GM12878 (cell line): ENCODE measurements around the gene BCORL1. TPM values are rescaled to one million over a fixed set of nuclear protein-coding genes. Genes with fewer than 3 reads are reported as not detected.

ENCODE experiments used
- ATAC-seq: fragments of 200-7000 bp; cut with Tn5 transposase; 3 replicates; pipeline ENCODE4 v1.9.1; 2020; ENCODE audit warnings: mild to moderate bottlenecking, moderate library complexity
- BruUV-seq: library from RNA; stranded (reverse); fragments of 400-500 nt; replicated peaks from 2 replicates; lab custom pipeline; 2021; lab: Mats Ljungman, UMichigan
- CTCF ChIA-PET: fragments of 300-600 bp; sonication (Branson Sonifier 250); formaldehyde crosslinking; extraction: SDS; loops from one replicate; lab custom pipeline; 2021; ENCODE audit warnings: inconsistent platforms; lab: Yijun Ruan, JAX
- POLR2A ChIA-PET: fragments of 350-600 bp; formaldehyde crosslinking; extraction: SDS; loops from one replicate; lab custom pipeline; 2021; ENCODE audit warnings: inconsistent platforms; lab: Charles Lee
- RAD21 ChIA-PET: fragments of 300-600 bp; sonication (Branson Sonifier 250); formaldehyde crosslinking; loops from one replicate; lab custom pipeline; 2023; ENCODE audit warnings: antibody characterized with exemption; ENCODE audit not compliant: unreplicated experiment; lab: Charles Lee
- SMC1A ChIA-PET: fragments of 300-600 bp; sonication (Branson Sonifier 250); formaldehyde crosslinking; loops from one replicate; lab custom pipeline; 2023; ENCODE audit not compliant: unreplicated experiment, uncharacterized antibody; lab: Charles Lee
- DNase-seq: peaks from one replicate; pipeline ENCODE4 v3.0.0-alpha.2; 2011; ENCODE audit warnings: low read depth, low spot score
- FAIRE-seq: peaks from 3 replicates; lab custom pipeline; 2011; peaks lifted over from hg19 to GRCh38; lab: Jason Lieb, UNC
- H2AFZ ChIP-seq: 2 replicates; pipeline ENCODE4 v1.6.0; 2011; ENCODE audit warnings: low read depth, low read length, control low read depth; ENCODE audit not compliant: control insufficient read depth
- H3K27ac ChIP-seq: 2 replicates; pipeline ENCODE4 v1.5.1; 2011; ENCODE audit warnings: control low read depth; ENCODE audit not compliant: control insufficient read depth, insufficient read depth
- H3K27me3 ChIP-seq, 2 experiments: replicated peaks in 1 of 2; 2 replicates each; pipeline versions ENCODE4 v1.6.0 to v1.6.1; 2011; ENCODE audit warnings: low read length in 1 of 2; ENCODE audit not compliant: control insufficient read depth in 2 of 2, insufficient read depth in 2 of 2
- H3K36me3 ChIP-seq, 2 experiments: 2 replicates each; pipeline ENCODE4 v1.5.1; 2011; ENCODE audit warnings: low read length in 1 of 2; ENCODE audit not compliant: control insufficient read depth in 2 of 2, insufficient read depth in 2 of 2
- H3K4me1 ChIP-seq: 2 replicates; pipeline ENCODE4 v1.6.1; 2011; ENCODE audit warnings: mild to moderate bottlenecking, low read length, moderate library complexity, mixed read lengths; ENCODE audit not compliant: control insufficient read depth, insufficient read depth
- H3K4me2 ChIP-seq: 2 replicates; pipeline ENCODE4 v1.6.0; 2011; ENCODE audit warnings: control low read depth; ENCODE audit not compliant: control insufficient read depth, insufficient read depth
- H3K4me3 ChIP-seq: fragments of 200-600 bp; sonication (generic); 2 replicates; pipeline ENCODE4 v1.5.1; 2016
- H3K79me2 ChIP-seq: 2 replicates; pipeline ENCODE4 v1.6.0; 2011; ENCODE audit warnings: low read length; ENCODE audit not compliant: control insufficient read depth, insufficient read depth
- H3K9ac ChIP-seq: 2 replicates; pipeline ENCODE4 v1.8.0; 2011; ENCODE audit warnings: low read length, control low read depth, mixed read lengths; ENCODE audit not compliant: control insufficient read depth, insufficient read depth
- H3K9me3 ChIP-seq: replicated peaks from 3 replicates; pipeline ENCODE4 v1.5.1; 2011; ENCODE audit warnings: mild to moderate bottlenecking, low read length; ENCODE audit not compliant: control insufficient read depth, insufficient read depth
- H4K20me1 ChIP-seq: 2 replicates; pipeline ENCODE4 v1.6.0; 2011; ENCODE audit not compliant: control insufficient read depth, insufficient read depth
- BCL11A ChIP-seq: IDR thresholded peaks from 2 replicates; pipeline ENCODE4 v1.6.1; 2011; ENCODE audit warnings: low read depth, low read length
- BHLHE40 ChIP-seq, 2 experiments: fragments of 450-650 bp in 1 of 2; IDR thresholded peaks; 2 replicates each; pipeline ENCODE4 v1.6.1; 2011 to 2017; ENCODE audit warnings: low read depth in 2 of 2, borderline replicate concordance in 1 of 2, improper control_type of control experiment in 1 of 2, low read length in 1 of 2, mild to moderate bottlenecking in 1 of 2
- CEBPZ ChIP-seq: fragments of 150-350 bp; IDR thresholded peaks from 2 replicates; pipeline ENCODE4 v1.6.1; 2016; ENCODE audit warnings: low read depth, low read length
- HDAC6 ChIP-seq: fragments of 200-600 bp; sonication (generic); IDR thresholded peaks from one replicate; pipeline ENCODE4 v1.8.0; 2017; ENCODE audit warnings: antibody characterized with exemption; ENCODE audit not compliant: unreplicated experiment
- MTA2 ChIP-seq: fragments of 450-650 bp; IDR thresholded peaks from 2 replicates; pipeline ENCODE4 v1.6.1; 2016; ENCODE audit warnings: low read depth, mild to moderate bottlenecking, moderate library complexity
- MTA3 ChIP-seq: IDR thresholded peaks from 2 replicates; pipeline ENCODE4 v1.6.1; 2012; ENCODE audit warnings: low read length, inconsistent platforms, borderline replicate concordance
- PAX5 ChIP-seq: IDR thresholded peaks from 2 replicates; pipeline ENCODE4 v1.6.1; 2011; ENCODE audit warnings: low read depth, low read length, borderline replicate concordance
- PML ChIP-seq: IDR thresholded peaks from 2 replicates; pipeline ENCODE4 v1.6.1; 2012; ENCODE audit warnings: low read length, inconsistent platforms
- POU2F2 ChIP-seq: IDR thresholded peaks from 3 replicates; pipeline ENCODE4 v1.6.1; 2011; ENCODE audit warnings: low read depth, mild to moderate bottlenecking, low read length, borderline replicate concordance
- RFX5 ChIP-seq: IDR thresholded peaks from 2 replicates; pipeline ENCODE4 v1.6.1; 2011; ENCODE audit warnings: low read depth, low read length, improper control_type of control experiment
- RUNX3 ChIP-seq: IDR thresholded peaks from 2 replicates; pipeline ENCODE4 v1.6.1; 2012; ENCODE audit warnings: low read length, inconsistent platforms
- SIX5 ChIP-seq: IDR thresholded peaks from 2 replicates; pipeline ENCODE4 v1.6.1; 2011; ENCODE audit warnings: mild to moderate bottlenecking, low read depth, low read length, moderate library complexity; ENCODE audit not compliant: severe bottlenecking
- SMAD5 ChIP-seq: IDR thresholded peaks from 2 replicates; pipeline ENCODE4 v1.6.1; 2016; ENCODE audit warnings: antibody characterized with exemption, low read depth
- TAF1 ChIP-seq: IDR thresholded peaks from 2 replicates; pipeline ENCODE4 v1.6.1; 2011; ENCODE audit warnings: mild to moderate bottlenecking, low read depth, low read length, borderline replicate concordance
- whole genome bisulfite sequencing: methylation state at CpG from one replicate; pipeline ENCODE4 v1.1.6; 2016; ENCODE audit warnings: low lambda C conversion rate; ENCODE audit not compliant: insufficient replicate concordance, insufficient coverage; ENCODE audit errors: missing lambda C conversion rate; 5-methylcytosine and 5-hydroxymethylcytosine counted together
- in situ Hi-C: fragments of 300-500 bp; cut with MboI; formaldehyde crosslinking; loops from 9 replicates; pipeline ENCODE4 v1.14.3; 2018; ENCODE audit warnings: mixed read lengths
- intact Hi-C: fragments of 100-400 bp; cut with micrococcal nuclease; formaldehyde crosslinking; loops from one replicate; pipeline ENCODE4 v1.14.2; 2022; ENCODE audit not compliant: unreplicated experiment
- polyA plus RNA-seq, 11 experiments: library from polyadenylated mRNA; depleted of rRNA in 4 of 11; unstranded in 6 of 11; stranded (reverse) in 5 of 11; fragments of >200 nt; fragmentation: Nextera tagmentation in 4 of 11; fragmentation: Illumina TruSeq in 1 of 11; extraction: Ambion mirVana in 4 of 11; extraction: Trizol in 1 of 11; gene quantifications; 1 replicate in 1 of 11; 2 replicates in 10 of 11; pipeline versions ENCODE4 v1.2.1 to v1.2.3, GENCODE V29; 2011 to 2016; ENCODE audit warnings: inconsistent platforms in 2 of 11, missing spikeins in 2 of 11, low read depth in 1 of 11
- total RNA-seq, 4 experiments: library from RNA; depleted of rRNA in 3 of 4; stranded (reverse); fragments of >200 nt in 3 of 4; fragmentation: Illumina TruSeq in 1 of 4; extraction: Trizol in 1 of 4; gene quantifications; 2 replicates each; pipeline versions ENCODE4 v1.2.1 to v1.2.3, GENCODE V29; 2013 to 2021

BCORL1 gene
- total and polyA plus RNA-seq, 10 of the 15 experiments (the other 5 are each of a cell fraction or from before 2014, with no cell fraction given) = 0.16 to 7.2 (median 0.94) TPM

DNA sequence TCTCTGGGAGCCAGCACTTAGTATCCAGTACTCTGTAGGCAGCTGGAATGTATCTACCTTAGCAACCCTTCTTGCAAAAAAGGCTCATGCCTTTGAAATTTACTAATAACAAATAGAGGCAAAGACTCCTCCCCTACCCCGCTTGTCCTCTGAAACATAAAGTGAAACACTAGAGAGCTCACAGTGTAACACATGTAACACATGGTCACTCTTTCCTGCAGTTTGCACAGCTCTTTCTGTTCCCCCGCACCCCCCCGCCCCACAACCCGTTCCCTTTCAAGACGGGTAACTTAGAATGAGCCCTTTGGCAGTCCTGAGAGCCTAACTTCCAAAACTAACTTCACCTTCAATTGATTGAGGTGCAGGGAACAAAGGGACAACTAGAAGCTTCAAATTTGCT, 6.0 kb upstream of the BCORL1 start:
- no TSS peak for BruUV-seq
- no peak overlapping the region for H3K27ac ChIP-seq
- no peaks in the 10 kb centered on the region for H4K20me1 ChIP-seq
- H3K36me3 ChIP-seq = no peaks in the 10 kb centered on the region
- intact Hi-C loops = no loop called here
- ChIA-PET SMC1A (interaction anchor here (0.8 to 0.9 kb wide), 2 partner anchors 11 to 128 kb away, joined by 3 read pairs; no protein-coding TSS in a partner anchor), POLR2A (interaction anchor here (0.6 kb wide), 1 partner anchor 302 kb away, joined by 3 read pairs; no protein-coding TSS in a partner anchor), RAD21 (no interaction called here), CTCF (no interaction called here)
- WGBS = 11% methylated on average over 5 of the region's 5 CpGs
- no peaks in the 10 kb centered on the region for H3K9me3 ChIP-seq
- no peak overlapping the region for H2AFZ ChIP-seq
- H3K79me2 ChIP-seq = no peaks in the 10 kb centered on the region
- DNase-seq = no peak
- TF ChIP-seq TAF1 (no peak), SIX5 (no peak), MTA3 (no peak), PAX5 (no peak), BCL11A (no peak), HDAC6 (no peak), BHLHE40 (IDR thresholded peaks at IDR 0.05; ENCODE audit: borderline replicate concordance in 1 of 2, low read depth in 2 of 2, low read length in 1 of 2) (no peak), PML (no peak), CEBPZ (no peak), POU2F2 (no peak), MTA2 (no peak), SMAD5 (no peak), RFX5 (no peak), RUNX3 (no peak)
- H3K4me1 ChIP-seq = peaks cover 4% of the 10 kb centered on the region; the same call in 1 of the 2 replicates
- FAIRE-seq = no peak
- in situ Hi-C loops = loop anchor here (5.0 kb wide), 1 partner anchor 51 kb away; no protein-coding TSS in a partner anchor
- ATAC-seq = peak; percentile 32; the same call in 2 of the 3 replicates
- H3K4me2 ChIP-seq = no peak overlapping the region
- H3K9ac ChIP-seq = no peak overlapping the region
- H3K4me3 ChIP-seq = no peak overlapping the region
- no peaks in the 10 kb centered on the region for H3K27me3 ChIP-seq
